Measurements from ENCODE around the gene SLC25A20. TPM values are rescaled to one million over a fixed set of nuclear protein-coding genes. Genes with fewer than 3 reads are reported as not detected.
A peak's percentile ranks its signal among the peaks of the same experiment; 100 is the strongest.

The SLC25A20 gene
- polyA plus RNA-seq, 1 donor (not counting 4 experiments of a cell fraction or from before 2014, with no cell fraction given) = 22.4 TPM

DNA sequence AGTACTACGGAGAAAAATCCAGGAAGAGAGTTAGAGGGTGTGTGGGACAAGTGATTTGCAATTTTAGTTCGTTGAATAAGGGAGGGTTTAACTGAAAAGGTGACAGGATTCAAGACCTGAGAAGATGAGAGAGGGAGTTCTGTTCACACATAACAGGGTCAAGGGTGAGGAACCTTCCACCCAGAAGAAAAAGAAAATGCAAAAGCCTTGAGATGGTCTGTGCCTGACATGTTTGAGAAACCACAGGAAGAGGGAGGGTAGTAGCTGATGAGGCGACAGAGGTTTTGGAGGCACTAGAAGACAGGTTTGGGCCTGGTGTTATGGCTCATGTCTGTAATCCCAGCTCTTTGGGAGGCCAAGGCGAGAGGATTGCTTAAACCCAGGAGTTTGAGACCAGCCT, 591 bp upstream of the SLC25A20 start:
- peak overlapping the region; percentile 22 for H3K27ac ChIP-seq (ENCODE audit: control insufficient read depth, insufficient read depth, low read length)
- FAIRE-seq = peak; percentile 39
- dilution Hi-C loops (cut with MboI; ENCODE audit: extremely low pct_ligation_motif_present, low sequenced_read_pairs) = no loop called here
- H2AFZ ChIP-seq (ENCODE audit: control insufficient read depth, low read length) = peak overlapping the region; percentile 86
- H3K4me1 ChIP-seq (ENCODE audit: control insufficient read depth, extremely low read depth, insufficient read depth, low read length) = peaks cover 15% of the 10 kb centered on the region
- H3K4me3 ChIP-seq (ENCODE audit: control insufficient read depth in 2 of 3, extremely low read depth in 1 of 3, insufficient read depth in 2 of 3, low read depth in 1 of 3, low read length in 3 of 3) = peak overlapping the region in 2 of 3 experiments; percentile 59 to 89
- no peaks in the 10 kb centered on the region for H3K9me1 ChIP-seq (ENCODE audit: control insufficient read depth, extremely low read depth, insufficient read depth, low read length)
- peak overlapping the region; percentile 17 for H3K4me2 ChIP-seq (ENCODE audit: control insufficient read depth, extremely low read depth, insufficient read depth, low read depth, low read length)
- H3K9ac ChIP-seq (ENCODE audit: control insufficient read depth, extremely low read depth, insufficient read depth, low read length) = no peak overlapping the region
- no peak for DNase-seq (ENCODE audit: low read depth, low spot score)
- no peaks in the 10 kb centered on the region for H3K27me3 ChIP-seq (ENCODE audit: control insufficient read depth, extremely low read depth, insufficient read depth, low read length)
- H3K9me3 ChIP-seq (ENCODE audit: control insufficient read depth, low read depth, low read length) = no peaks in the 10 kb centered on the region
- H4K20me1 ChIP-seq (ENCODE audit: control insufficient read depth, extremely low read depth, insufficient read depth, low read length) = no peaks in the 10 kb centered on the region
- no peaks in the 10 kb centered on the region for H3K79me2 ChIP-seq (ENCODE audit: control insufficient read depth, insufficient read depth, low read length)
- H3K36me3 ChIP-seq (ENCODE audit: control insufficient read depth in 2 of 2, extremely low read depth in 1 of 2, insufficient read depth in 2 of 2, low read length in 2 of 2) = no peaks in the 10 kb centered on the region
- TF ChIP-seq EZH2 (IDR thresholded peaks at IDR 0.05; ENCODE audit: low read length) = no peak
- TF ChIP-seq, protein P1, sequence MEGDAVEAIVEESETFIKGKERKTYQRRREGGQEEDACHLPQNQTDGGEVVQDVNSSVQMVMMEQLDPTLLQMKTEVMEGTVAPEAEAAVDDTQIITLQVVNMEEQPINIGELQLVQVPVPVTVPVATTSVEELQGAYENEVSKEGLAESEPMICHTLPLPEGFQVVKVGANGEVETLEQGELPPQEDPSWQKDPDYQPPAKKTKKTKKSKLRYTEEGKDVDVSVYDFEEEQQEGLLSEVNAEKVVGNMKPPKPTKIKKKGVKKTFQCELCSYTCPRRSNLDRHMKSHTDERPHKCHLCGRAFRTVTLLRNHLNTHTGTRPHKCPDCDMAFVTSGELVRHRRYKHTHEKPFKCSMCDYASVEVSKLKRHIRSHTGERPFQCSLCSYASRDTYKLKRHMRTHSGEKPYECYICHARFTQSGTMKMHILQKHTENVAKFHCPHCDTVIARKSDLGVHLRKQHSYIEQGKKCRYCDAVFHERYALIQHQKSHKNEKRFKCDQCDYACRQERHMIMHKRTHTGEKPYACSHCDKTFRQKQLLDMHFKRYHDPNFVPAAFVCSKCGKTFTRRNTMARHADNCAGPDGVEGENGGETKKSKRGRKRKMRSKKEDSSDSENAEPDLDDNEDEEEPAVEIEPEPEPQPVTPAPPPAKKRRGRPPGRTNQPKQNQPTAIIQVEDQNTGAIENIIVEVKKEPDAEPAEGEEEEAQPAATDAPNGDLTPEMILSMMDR (optimal IDR thresholded peaks at IDR 0.05 in 1 of 3, IDR thresholded peaks at IDR 0.05 in 1 of 3, conservative IDR thresholded peaks at IDR 0.05 in 1 of 3; ENCODE audit: extremely low read depth in 1 of 3, insufficient read depth in 2 of 3, low read length in 3 of 3) = no peak

- H4K20me1 ChIP-seq (ENCODE audit: control insufficient read depth, extremely low read depth, insufficient read depth, low read length) = no peaks in the 10 kb centered on the region
- FAIRE-seq = peak; percentile 62
- no peaks in the 10 kb centered on the region for H3K9me3 ChIP-seq (ENCODE audit: control insufficient read depth, low read depth, low read length)
- TF ChIP-seq EZH2 (IDR thresholded peaks at IDR 0.05; ENCODE audit: low read length) = no peak
- TF ChIP-seq, protein P1 (optimal IDR thresholded peaks at IDR 0.05 in 1 of 3, IDR thresholded peaks at IDR 0.05 in 1 of 3, conservative IDR thresholded peaks at IDR 0.05 in 1 of 3; ENCODE audit: extremely low read depth in 1 of 3, insufficient read depth in 2 of 3, low read length in 3 of 3) = no peak
- peak overlapping the region; percentile 54 for H3K27ac ChIP-seq (ENCODE audit: control insufficient read depth, insufficient read depth, low read length)
- peak overlapping the region; percentile 60 for H2AFZ ChIP-seq (ENCODE audit: control insufficient read depth, low read length)
- dilution Hi-C loops (cut with MboI; ENCODE audit: extremely low pct_ligation_motif_present, low sequenced_read_pairs) = no loop called here
- H3K4me2 ChIP-seq (ENCODE audit: control insufficient read depth, extremely low read depth, insufficient read depth, low read depth, low read length) = peak overlapping the region; percentile 87
- H3K9me1 ChIP-seq (ENCODE audit: control insufficient read depth, extremely low read depth, insufficient read depth, low read length) = no peaks in the 10 kb centered on the region
- peak overlapping the region; percentile 74 for H3K9ac ChIP-seq (ENCODE audit: control insufficient read depth, extremely low read depth, insufficient read depth, low read length)
- no peaks in the 10 kb centered on the region for H3K36me3 ChIP-seq (ENCODE audit: control insufficient read depth in 2 of 2, extremely low read depth in 1 of 2, insufficient read depth in 2 of 2, low read length in 2 of 2)
- peaks cover 15% of the 10 kb centered on the region for H3K4me1 ChIP-seq (ENCODE audit: control insufficient read depth, extremely low read depth, insufficient read depth, low read length)
- H3K79me2 ChIP-seq (ENCODE audit: control insufficient read depth, insufficient read depth, low read length) = no peaks in the 10 kb centered on the region
- H3K27me3 ChIP-seq (ENCODE audit: control insufficient read depth, extremely low read depth, insufficient read depth, low read length) = no peaks in the 10 kb centered on the region
- DNase-seq (ENCODE audit: low read depth, low spot score) = no peak
- H3K4me3 ChIP-seq (ENCODE audit: control insufficient read depth in 2 of 3, extremely low read depth in 1 of 3, insufficient read depth in 2 of 3, low read depth in 1 of 3, low read length in 3 of 3) = peak overlapping the region; percentile 56 to 89 (median 59)
Observed at GRCh38 chr3:48897460-48898376, 964 bp downstream of the SLC25A20 start.
